ENCODE results near the gene RNF145.

Gene RNF145

DNA sequence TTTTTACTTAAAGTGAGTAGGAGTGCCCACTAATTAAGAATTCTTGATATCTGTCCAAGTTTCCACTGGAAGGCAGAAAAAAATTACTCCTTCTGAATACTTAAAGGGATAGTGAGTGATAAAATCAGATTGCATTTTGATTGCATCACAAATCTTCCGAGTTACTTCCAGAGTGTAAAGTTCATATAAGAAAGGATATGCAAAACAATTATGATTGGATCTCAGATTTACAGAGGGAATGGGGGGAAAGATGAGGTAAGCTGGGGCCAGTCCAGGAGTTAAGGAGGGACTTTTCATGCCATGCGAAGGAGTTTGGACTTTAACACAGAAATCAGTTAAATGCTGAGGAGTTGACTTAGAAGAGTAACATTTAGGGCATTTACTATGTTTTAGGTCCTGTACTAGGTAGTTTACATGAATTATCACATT, 9.3 kb upstream of the RNF145 start:
- in situ Hi-C loops (cut with MboI; ENCODE audit: low sequenced_read_pairs): no loop called here

DNA sequence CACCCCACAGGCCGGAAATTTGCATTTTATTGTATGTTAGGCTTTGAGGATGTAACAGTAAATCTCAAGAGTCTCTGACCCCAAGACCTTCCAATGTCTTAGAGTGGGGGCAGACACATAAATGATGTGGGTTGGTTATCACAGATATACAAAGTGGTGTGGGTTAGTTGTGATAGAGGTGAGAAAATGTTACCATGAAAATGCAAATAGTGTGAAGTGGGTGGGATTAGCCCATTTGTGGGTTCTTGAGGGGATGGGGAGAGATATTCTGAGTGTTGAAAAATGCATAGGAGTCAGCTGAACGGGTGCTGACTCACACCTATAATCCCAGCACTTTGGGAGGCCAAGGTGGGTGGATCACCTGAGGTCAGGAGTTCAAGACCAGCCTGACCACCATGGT, 7.9 kb upstream of the RNF145 start:
- in situ Hi-C loops (cut with MboI; ENCODE audit: low sequenced_read_pairs): no loop called here

DNA sequence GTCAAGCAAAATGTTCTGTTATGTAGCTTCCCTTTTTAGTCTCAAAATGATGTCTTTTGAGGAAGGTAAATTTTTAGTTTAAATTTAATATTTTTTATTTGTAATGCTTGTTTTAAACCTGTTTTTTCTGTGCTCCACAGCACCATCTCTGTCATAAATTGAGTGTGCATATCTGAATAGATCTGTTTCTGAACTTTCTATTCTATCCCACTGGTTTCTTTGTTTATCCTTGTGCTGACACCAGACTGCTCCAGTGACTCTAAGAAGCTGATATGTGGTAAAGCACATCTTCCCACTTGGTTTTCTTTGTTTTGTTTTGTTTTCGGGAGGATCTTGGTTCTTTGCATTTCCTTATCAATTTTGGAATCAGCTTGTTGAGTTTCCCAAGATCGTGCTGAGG, 7.1 kb upstream of the RNF145 start:
- in situ Hi-C loops (cut with MboI; ENCODE audit: low sequenced_read_pairs): no loop called here

DNA sequence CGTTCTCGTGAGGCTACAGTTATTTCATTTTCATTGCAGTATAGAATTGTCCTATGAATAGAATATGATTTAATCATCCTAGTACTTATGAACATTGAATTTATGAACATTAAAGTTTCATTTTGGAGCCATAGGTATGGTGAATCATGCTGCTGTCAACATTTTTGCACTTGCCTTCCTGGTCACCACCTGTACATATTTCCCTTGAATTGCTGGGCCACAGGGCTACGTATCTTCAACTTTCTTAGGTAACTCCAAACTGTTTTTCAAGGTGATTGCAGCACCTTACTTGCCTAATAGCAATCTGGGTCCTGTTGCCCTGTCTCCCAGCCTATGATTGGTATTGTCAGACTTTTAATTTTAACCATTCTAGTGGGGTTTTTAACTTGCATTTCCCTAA, 6.5 kb upstream of the RNF145 start:
- in situ Hi-C loops (cut with MboI; ENCODE audit: low sequenced_read_pairs): no loop called here

DNA sequence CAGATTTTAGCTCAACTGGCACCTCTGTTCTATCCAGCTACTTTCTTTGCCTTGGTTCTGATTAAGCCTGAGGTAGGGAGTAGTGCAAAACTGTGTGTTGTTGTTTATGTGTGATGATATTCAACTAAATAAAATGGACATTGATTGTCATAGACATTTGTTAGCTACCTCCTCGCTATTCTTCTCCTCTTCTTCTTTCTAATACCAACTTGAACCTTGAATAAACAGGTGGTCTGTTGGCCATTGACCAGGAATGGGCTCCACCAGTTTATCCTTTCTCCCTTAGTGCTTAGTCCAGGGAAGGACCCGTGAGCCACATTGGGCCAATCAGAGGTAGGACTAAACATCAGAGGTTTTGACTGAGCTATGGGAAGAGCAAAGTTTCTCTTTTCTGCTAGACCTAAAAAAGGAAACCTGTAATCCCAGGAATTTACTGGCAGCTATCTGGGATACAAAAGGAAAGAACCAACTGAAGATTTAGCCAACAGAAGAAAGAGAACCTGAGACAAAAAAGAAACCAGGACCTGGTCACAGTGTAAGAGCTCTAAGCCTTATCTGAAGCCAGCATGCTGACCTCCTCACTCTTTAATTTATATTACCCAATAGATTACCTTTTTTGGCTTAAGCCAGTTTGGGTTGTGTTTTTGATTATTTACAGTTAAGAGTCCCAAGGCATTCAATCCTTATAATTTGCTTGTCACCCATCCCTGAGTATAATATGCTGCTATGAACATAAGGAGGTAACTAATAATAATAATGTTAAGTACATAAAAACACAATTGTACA, 5.3 kb upstream of the RNF145 start:
- in situ Hi-C loops (cut with MboI; ENCODE audit: low sequenced_read_pairs): no loop called here

DNA sequence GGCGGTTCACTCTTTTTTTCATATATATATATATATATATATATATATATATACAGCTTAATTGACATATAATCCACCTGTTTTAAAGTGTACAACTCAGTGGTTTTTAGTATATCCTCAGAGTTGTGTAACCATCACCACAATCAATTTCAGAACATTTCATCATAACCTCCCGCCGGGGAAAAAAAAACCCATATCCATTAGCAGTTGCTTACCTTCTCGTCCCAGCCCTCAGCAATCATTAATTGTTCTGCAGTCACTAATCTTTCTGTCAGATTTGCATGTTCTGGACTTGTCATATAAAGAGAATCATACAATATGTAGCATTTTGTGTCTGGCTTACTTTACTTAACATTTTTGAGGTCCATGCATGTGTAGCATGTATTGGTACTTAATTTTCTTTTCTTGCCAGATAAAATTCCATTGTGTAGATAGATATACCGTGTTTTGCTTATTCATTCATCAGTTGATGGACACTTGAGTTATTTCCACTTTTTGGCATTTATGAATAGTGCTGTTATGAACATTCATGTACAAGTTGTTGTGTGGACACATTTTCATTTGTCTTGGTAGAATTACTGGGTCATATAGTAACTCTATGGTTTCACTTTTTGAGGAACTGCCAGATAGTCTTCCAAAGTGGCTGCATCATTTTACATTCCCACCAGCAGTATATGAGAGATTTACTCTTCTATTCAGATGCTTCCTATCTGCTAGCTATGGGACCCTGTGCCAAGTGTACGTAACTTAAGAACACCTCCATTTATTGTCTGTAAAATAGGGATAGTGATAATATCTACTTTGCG, 3.5 kb upstream of the RNF145 start:
- in situ Hi-C loops (cut with MboI; ENCODE audit: low sequenced_read_pairs): no loop called here

DNA sequence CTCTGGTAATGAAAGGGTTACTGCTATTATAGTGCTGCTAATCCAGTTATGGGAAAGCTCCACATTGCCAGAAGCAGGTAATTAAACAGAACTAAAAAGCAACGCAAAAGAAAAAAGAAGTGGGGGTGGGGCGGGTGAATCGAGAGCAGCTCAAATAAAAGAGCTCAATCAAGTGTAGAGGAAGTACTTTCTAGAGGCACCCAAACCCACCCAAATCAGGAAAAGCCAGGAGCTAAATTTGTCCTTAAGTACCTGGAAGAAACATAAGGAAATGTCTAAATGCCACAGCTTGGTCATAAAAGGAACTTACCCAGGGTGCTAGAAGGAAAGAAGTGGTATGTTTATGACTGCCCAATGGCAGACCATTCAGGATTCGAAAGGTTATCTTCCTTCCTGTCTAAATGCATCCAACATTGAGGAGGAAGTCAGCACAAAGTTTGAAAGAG, 2.4 kb upstream of the RNF145 start:
- in situ Hi-C loops (cut with MboI; ENCODE audit: low sequenced_read_pairs): no loop called here

DNA sequence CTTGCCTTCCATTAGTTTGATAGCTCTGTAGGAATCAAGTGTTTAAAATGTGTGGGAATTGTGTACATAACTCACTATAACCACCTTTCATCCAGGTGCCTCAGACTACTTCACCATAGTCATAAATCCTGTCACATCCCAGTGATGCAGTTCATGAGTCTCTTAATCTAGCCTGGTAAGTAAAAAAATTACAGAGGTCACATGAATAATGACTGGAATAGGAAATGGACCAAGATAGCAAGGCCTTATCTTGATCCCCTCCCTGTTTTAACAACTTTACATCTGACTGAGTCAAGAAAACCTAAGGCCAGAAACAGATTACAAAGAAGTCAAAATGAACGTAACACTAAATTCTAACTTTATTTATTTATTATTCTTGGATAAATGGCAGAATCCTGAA, 1.5 kb upstream of the RNF145 start:
- in situ Hi-C loops (cut with MboI; ENCODE audit: low sequenced_read_pairs): no loop called here

DNA sequence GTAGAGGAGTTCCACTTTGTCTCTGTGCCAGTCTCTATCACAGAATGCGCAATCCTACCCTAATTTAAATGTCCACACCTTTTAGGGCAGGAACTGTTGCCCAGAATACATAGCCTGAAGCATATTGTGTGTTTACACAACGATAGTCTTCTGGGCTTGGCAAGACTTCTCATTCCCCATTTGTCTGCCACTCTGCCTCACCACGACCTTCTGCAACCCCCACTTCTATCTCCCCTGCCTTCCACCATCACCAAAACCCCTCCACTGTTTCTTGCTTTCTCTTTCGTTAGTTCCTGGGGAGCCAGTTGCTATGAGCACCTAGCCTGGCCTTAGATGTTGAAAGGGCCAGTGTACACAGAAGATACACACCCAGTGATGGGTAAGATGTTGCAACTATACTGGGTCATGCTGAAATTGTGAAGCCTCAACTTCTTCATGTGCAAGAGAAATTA, 883 bp upstream of the RNF145 start:
- in situ Hi-C loops (cut with MboI; ENCODE audit: low sequenced_read_pairs): no loop called here

DNA sequence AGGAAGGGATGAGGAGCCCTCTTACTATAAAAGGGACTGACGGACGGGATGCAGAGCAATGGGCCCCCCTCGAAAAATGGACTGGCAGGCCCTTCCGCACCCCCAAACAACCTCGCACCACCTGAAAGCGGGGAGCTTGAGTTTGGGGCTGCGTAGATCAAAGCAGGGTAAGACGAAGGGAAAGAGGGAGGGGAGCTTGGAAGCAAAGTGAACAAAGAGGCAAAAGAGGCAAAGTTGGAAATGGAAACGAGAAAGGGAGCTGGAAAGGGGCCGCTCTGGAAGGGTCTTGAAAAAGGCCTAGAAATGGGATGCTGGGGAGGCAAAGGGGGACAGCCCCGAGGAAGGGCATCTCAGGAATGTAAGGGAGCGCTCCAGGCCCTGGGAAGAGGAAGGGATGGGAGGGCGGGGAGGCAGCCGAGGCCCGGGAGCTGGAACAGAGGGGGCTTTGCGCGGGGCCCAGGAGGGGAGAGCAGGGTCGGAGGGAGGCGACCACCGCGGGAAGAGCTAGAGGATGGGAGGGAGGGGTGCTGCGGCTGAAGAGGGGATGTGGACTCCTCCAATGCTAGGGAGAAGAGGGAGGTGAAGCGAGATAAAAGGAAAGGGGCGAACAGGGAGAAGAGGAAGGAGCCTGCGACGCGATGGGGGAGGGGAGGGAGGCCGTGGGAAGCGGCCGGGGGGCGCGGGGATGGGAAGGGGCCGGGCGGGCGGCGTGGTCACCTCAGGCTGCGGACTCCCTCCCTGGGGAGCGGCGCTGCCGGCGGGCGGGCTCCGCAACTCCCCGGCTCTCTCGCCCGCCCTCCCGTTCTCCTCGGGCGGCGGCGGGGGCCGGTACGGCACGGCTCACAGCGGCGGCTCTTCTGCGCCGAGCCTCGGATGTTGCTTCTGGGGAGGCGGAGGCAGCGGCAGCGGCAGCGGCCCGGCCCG, 577 bp downstream of the RNF145 start:
- in situ Hi-C loops (cut with MboI; ENCODE audit: low sequenced_read_pairs): no loop called here

DNA sequence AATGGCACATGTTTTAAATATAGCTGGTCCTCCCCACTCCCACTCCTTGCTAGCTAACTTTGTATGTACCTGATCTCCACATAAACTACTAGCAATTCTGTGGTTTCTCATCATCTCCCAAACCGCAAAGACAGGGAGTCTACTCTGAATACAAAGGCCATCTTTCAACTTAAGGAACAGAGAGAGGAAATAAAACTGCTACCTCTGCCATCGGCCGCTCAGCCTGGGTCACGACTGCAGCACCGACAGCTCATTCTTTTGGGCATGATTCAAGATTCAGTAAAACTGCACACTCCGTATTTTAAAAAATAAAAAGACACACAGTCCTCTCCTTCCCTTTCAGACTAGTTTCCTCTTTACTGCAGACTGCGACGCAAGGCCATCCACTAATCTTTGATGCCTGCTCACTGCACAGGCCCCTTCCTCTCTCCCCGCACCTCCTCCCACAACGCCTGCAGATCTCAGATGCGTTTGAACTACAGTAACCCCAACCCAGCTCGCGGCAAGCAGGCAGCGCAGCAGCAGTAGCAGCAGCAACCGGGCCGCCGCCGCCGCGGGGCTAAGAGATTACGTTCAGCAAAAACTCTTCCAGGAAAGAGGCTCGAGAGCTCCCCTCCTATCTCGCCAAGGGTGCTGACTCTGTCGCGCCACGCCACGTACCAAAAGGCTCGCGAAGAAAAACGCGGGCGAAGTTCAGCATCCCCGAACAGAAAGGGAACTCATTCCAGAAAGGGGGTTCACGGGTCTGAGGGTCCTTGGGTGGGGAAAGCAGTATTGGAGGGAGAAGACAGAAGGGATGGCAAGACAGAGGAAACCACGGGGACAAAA, 1.5 kb downstream of the RNF145 start:
- in situ Hi-C loops (cut with MboI; ENCODE audit: low sequenced_read_pairs): no loop called here

DNA sequence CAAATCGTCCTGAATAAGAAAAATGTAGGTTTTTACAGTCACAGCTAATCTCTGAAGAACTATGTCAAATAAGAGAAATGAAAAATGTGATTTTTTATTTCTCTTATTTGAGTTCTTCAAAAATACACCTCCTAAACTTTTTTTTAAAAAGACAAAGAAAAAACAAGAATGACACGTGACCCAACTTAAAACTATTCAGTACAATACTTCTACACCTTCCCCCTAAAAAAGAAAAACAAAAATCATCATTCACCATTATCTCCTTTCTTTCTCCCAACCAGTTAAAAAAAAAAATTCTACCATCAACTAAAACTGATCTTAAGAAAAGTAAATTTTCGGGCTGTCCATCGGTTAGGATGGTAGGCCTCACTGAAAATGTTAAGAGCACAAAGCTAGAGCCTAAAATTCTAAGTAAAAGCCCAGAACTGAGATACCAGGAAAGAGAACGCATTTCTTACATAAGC, 2.1 kb downstream of the RNF145 start:
- in situ Hi-C loops (cut with MboI; ENCODE audit: low sequenced_read_pairs): no loop called here

DNA sequence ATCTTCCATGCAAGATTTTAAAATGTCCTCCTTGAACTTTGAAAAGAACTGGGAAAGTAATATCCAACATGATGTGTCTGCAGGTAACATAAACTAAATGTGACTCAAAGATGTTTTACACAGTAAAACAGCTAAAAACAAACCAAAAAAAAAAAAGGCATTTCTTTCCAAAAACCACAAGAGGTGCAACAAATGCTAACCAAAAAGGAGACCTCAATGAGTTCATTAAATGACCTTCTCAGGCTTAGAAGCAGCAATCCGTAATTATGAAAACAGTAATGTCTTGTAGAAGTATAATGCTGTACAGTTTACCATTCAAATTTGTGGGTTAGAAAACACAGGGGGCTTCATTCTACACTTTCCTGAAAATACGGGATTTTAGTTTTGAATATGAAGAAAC, 2.5 kb downstream of the RNF145 start:
- in situ Hi-C loops (cut with MboI; ENCODE audit: low sequenced_read_pairs): no loop called here

DNA sequence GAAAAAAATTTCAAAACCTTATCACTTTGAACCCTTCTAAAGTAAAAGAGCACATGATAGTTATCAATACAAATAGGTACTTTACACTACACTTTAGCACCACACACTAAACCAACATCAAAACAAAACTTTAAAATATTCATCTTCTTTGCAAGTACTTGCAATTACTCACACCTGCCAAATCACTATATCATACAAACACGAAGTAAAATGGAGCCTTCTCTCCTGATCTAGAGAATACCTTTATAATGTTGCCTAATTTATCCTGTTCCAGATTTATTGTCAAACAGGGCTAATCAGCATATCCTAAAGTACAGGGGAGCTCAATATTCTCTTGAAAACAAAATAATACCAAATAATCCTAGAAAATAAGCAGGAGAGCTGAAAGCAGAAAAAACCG, 3.0 kb downstream of the RNF145 start:
- in situ Hi-C loops (cut with MboI; ENCODE audit: low sequenced_read_pairs): no loop called here

DNA sequence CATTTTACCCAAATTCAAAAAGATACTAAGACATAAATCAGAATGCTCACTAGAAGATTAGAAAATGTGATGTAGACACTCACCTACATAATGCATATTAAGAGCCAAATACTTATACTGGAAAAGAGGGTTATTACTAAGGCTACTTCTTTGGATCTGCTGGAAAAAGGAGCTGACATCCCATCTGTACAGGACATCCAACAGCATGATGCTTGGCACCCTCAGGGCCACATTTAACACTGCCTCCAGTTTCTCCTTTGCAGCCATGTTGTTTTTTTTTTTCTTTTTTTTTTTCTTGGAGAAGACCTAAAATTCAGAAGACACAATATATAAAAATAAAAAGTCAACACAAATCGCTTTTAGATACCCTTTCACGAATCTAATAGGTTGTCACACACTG, 6.0 kb downstream of the RNF145 start:
- in situ Hi-C loops (cut with MboI; ENCODE audit: low sequenced_read_pairs): no loop called here

DNA sequence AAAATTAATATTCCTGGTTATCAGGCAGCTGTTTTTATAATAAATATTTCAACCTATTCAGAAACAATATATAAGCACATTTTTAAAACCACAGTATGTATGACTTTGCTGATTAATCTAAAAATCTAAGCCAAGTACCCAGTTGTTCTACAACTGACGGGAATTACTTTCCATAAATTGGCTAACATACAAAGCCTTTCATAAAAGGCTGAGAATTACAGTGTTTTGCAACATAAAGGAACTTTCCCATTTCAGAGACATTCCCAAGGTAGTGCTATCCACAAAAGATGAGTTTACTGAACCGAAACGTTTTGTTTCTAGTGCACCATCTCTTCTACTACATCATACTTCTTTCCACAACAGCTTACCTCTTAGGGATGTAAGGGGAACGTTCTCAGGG, 7.2 kb downstream of the RNF145 start:
- in situ Hi-C loops (cut with MboI; ENCODE audit: low sequenced_read_pairs): no loop called here

DNA sequence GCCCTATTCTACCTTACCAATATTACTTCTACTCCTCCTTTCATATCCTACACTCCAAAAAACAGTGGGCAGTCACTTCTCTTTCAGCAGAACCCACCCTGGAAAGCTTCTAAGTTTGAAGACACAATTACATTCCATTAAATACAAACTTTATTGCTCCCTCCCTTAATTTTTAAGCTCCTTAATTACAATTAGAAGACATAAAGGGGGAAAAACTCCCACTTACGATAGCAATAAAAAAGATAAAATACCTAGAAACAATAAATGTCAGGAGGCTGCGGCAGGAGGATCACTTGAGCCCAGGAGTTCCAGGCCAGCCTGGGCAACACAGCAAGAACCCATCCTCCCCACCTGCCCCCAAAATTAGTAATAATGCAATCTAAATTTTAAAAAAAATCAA, 9.6 kb downstream of the RNF145 start:
- in situ Hi-C loops (cut with MboI; ENCODE audit: low sequenced_read_pairs): no loop called here

DNA sequence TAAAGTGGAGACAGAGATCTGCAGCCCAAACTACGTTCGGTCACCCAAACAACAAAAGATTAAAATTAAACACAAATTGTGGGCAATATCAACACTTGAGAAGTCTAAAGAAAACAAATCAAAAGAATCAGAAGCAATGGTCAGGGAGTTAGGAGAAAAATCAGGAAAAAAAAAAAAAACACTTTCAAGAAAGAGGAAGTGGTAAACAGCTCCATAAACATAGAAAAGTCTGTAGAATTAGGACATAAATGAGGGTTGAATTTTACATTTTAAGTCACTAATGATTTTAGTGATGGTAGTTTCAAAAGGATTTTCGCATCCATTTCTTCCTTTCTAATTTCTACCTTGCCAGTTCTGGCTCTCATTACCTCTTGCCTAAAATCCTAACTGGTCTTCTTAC, 10.1 kb downstream of the RNF145 start:
- in situ Hi-C loops (cut with MboI; ENCODE audit: low sequenced_read_pairs): no loop called here

DNA sequence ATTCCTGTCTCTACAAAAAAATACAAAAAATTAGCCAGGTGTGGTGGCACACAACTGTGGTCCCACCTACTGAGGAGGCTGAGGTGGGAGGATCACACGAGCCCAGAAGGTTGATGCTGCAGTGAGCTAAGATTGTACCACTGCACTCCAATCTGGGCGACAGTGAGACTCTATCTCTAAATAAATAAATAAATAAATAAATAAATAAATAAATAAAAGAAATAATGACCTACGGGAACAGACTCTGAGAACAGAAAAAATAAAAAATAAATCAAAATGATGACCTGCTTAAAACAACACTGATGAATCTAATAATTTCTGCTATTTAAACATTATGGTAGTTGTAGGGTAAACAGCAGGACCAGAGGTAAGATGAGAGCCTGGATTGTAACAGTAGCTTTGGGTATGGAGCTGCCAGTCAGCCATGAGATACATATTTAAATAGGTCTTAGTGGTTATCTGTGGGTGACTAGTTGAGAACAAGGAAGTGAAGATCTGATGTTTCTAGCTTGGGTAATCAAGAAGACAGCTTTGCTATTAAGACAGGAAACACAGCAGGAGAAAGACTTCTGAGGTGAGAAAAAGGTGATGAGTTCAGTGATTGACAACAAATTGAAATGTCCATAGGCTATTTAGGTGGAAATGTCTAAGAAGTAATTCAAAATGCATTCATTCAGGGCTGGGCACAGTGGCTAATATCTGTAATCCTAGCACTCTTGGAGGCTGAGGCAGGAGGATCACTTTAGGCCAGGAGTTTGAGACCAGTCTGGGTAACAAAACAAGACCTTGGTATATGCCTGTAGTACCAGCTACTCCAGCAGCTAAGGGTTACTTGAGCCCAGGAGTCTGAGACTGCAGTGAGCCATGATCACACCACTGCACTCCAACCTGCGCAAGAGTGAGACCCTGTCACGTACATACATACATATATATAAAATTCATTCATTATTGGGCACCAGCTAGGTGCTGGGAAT, 11.0 kb downstream of the RNF145 start:
- in situ Hi-C loops (cut with MboI; ENCODE audit: low sequenced_read_pairs): no loop called here

All from HL-60/S4 treated with retinoic acid at 250 ng/mL for 4 days and 3 days (cell line).